Measurements from ENCODE around the gene GLB1L2. TPM values are rescaled to one million over a fixed set of nuclear protein-coding genes. Genes with fewer than 3 reads are reported as not detected.

Gene GLB1L2
- total RNA-seq, 3 donors from 2014 or later (not counting 1 experiment from before 2014, with no cell fraction given), result 0.57 to 3.3 (median 0.61) TPM

DNA sequence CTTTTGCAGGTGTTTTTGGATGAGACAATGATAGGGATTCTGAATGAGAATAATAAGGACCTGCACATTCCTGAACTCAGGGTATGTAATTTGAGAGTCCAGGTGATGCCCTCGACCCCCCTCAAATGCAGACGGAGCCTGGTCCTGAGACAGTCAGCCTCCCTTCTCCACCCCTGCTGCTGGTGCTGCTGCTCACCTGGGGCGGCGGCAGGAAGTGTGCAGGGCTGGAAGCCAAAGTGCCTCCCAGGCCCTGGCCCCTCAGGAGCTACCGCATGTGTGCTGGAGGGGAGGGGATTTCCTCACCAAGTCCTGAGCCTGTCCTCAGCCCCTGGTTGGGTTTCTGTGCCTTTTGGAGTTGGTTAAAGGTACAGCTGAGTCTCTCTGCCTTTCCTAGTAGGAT lies 19.0 kb upstream of the GLB1L2 start:
- intact Hi-C loops (cut with micrococcal nuclease), result no loop called here

GRCh38 chr11:134313379-134313778 lies 18.4 kb upstream of the GLB1L2 start:
- intact Hi-C loops (cut with micrococcal nuclease), result no loop called here
- peaks cover 8% of the 10 kb centered on the region for H3K27me3 ChIP-seq (ENCODE audit: control insufficient read depth, insufficient read depth, low read length)
- no peak for ATAC-seq
- Mint-ChIP-seq H3K9me3 (peaks cover 5 to 7% of the 10 kb centered on the region in 2 donors), H3K36me3 (peaks cover 18% of the 10 kb centered on the region), H3K4me1 (no peaks in the 10 kb centered on the region), H3K4me3 (no peak overlapping the region), H3K27ac (no peak overlapping the region), H3K27me3 (ENCODE audit: low read depth in 2 of 2) (peaks cover 23 to 42% of the 10 kb centered on the region in 2 donors)
- peaks cover 6% of the 10 kb centered on the region for H3K9me3 ChIP-seq (ENCODE audit: control insufficient read depth, insufficient read depth, low read length)
- DNase-seq, result no peak
- H3K4me1 ChIP-seq (ENCODE audit: control insufficient read depth, insufficient read depth, low read length), result no peaks in the 10 kb centered on the region
- no peak overlapping the region for H3K4me3 ChIP-seq (ENCODE audit: low read length)
- H3K36me3 ChIP-seq (ENCODE audit: control insufficient read depth, insufficient read depth, low read length), result no peaks in the 10 kb centered on the region
- TF ChIP-seq CTCF (IDR thresholded peaks at IDR 0.05), result no peak
- 88% methylated on average over 10 of the region's 10 CpGs for WGBS (ENCODE audit: insufficient coverage)
- no peak overlapping the region for H3K27ac ChIP-seq (ENCODE audit: low read length)

More for the DNA sequence above, 19.0 kb upstream of the GLB1L2 start:
- no peak for DNase-seq
- no peak overlapping the region for H3K4me3 Mint-ChIP-seq
- H3K27me3 ChIP-seq (ENCODE audit: control insufficient read depth, insufficient read depth, low read length), result peaks cover 4% of the 10 kb centered on the region
- no peak for ATAC-seq
- no peaks in the 10 kb centered on the region for H3K4me1 ChIP-seq (ENCODE audit: control insufficient read depth, insufficient read depth, low read length)
- peaks cover 3 to 5% of the 10 kb centered on the region in 2 donors for H3K9me3 Mint-ChIP-seq
- H3K27me3 Mint-ChIP-seq (ENCODE audit: low read depth in 2 of 2), result peaks cover 19 to 37% of the 10 kb centered on the region in 2 donors
- no peak overlapping the region for H3K4me3 ChIP-seq (ENCODE audit: low read length)
- H3K27ac ChIP-seq (ENCODE audit: low read length), result no peak overlapping the region
- peaks cover 12% of the 10 kb centered on the region for H3K36me3 Mint-ChIP-seq
- H3K36me3 ChIP-seq (ENCODE audit: control insufficient read depth, insufficient read depth, low read length), result no peaks in the 10 kb centered on the region
- H3K4me1 Mint-ChIP-seq, result no peaks in the 10 kb centered on the region
- peaks cover 6% of the 10 kb centered on the region for H3K9me3 ChIP-seq (ENCODE audit: control insufficient read depth, insufficient read depth, low read length)
- no peak for TF ChIP-seq CTCF (IDR thresholded peaks at IDR 0.05)
- 86% methylated on average over 5 of the region's 5 CpGs for WGBS (ENCODE audit: insufficient coverage)
- no peak overlapping the region for H3K27ac Mint-ChIP-seq

DNA sequence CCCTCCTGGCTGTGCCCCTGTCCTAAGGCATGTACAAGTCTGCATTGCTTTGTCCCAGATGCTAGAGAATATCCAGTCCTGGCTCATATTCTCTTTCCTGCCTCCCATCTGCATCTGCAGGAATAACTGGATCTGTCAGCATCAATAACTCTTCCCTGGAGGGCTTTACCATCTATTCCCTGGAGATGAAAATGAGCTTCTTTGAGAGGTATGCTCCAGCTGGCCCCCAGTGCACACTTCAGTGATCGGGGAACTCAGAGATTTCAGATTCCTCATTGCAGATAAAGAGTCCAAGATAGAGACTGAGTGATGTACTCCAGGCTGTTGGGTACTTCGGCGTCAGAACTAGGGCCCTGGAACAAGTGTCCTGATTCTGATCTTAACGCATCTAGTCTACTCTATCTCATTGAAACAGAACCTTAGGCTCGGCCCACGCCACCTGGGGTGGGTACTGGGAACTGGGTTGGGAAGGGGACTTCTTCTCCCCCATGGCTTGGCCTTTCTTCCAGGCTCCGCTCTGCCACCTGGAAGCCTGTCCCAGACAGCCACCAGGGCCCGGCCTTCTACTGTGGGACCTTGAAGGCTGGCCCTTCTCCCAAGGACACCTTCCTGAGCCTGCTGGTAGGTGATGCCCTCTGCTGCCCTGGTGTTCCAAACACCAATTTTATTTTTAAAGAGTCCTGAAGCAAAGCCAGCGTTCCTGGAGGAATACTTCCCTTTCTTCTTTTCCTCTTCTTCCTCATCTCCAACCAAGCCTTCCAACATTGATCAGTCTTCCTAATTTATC lies 17.8 kb upstream of the GLB1L2 start:
- H3K4me3 Mint-ChIP-seq, result no peak overlapping the region
- intact Hi-C loops (cut with micrococcal nuclease), result no loop called here
- WGBS (ENCODE audit: insufficient coverage), result 90% methylated on average over 6 of the region's 9 CpGs
- peaks cover 23 to 45% of the 10 kb centered on the region in 2 donors for H3K27me3 Mint-ChIP-seq (ENCODE audit: low read depth in 2 of 2)
- H3K4me1 ChIP-seq (ENCODE audit: control insufficient read depth, insufficient read depth, low read length), result no peaks in the 10 kb centered on the region
- H3K36me3 Mint-ChIP-seq, result peaks cover 19% of the 10 kb centered on the region
- peaks cover 9% of the 10 kb centered on the region for H3K27me3 ChIP-seq (ENCODE audit: control insufficient read depth, insufficient read depth, low read length)
- peaks cover 5 to 7% of the 10 kb centered on the region in 2 donors for H3K9me3 Mint-ChIP-seq
- DNase-seq, result no peak
- no peak for ATAC-seq
- no peak overlapping the region for H3K4me3 ChIP-seq (ENCODE audit: low read length)
- no peaks in the 10 kb centered on the region for H3K4me1 Mint-ChIP-seq
- no peak overlapping the region for H3K27ac ChIP-seq (ENCODE audit: low read length)
- TF ChIP-seq CTCF (IDR thresholded peaks at IDR 0.05), result no peak
- no peaks in the 10 kb centered on the region for H3K36me3 ChIP-seq (ENCODE audit: control insufficient read depth, insufficient read depth, low read length)
- H3K27ac Mint-ChIP-seq, result no peak overlapping the region
- peaks cover 6% of the 10 kb centered on the region for H3K9me3 ChIP-seq (ENCODE audit: control insufficient read depth, insufficient read depth, low read length)

Measured in natural killer cell (primary cell).